Skin epidermis (tissue), 12 donors: ENCODE data around the gene POLR2E.

ENCODE experiments used
- H3K27ac ChIP-seq, 21 experiments: fragments of 200-600 bp; sonication (generic) in 11 of 21; one replicate each; pipeline ENCODE4 v1.5.0; 2020; ENCODE audit warnings: mild to moderate bottlenecking in 3 of 21, inconsistent platforms in 2 of 21, moderate library complexity in 2 of 21
- H3K4me3 ChIP-seq, 7 experiments: fragments of 200-600 bp; sonication (generic) in 2 of 7; one replicate each; pipeline ENCODE4 v1.5.0; 2020; ENCODE audit warnings: inconsistent platforms in 2 of 7, mild to moderate bottlenecking in 2 of 7, moderate library complexity in 1 of 7

POLR2E gene

DNA sequence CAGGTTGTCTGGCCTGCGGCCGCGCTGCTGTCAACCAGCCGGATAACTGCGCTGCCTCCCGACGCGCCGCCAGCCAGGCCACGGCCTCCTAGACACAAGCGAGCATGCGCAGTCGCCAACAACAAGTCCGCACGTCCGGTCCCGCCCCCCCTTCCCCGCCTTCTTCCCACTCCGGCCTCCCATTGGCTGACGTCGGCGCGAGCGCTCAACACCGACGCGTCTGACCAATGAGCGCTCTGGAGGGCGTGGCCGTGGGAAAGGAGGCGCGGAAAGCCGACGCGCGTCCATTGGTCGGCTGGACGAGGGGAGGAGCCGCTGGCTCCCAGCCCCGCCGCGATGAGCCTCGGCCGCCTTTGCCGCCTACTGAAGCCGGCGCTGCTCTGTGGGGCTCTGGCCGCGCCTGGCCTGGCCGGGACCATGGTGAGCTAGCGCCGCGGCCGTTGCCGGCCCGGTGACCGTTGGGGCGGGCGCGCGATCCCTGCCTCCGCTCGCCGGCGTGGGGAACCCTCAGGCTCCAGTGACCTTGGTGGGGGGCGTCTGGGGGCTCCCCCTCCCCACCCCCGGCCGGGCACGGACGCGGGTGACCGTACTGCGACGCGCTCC, 8.6 kb upstream of the POLR2E start, which contains the start of gene GPX4:
TSS of gene GPX4 (plus strand) at position 287 of the 603 bp plus-strand sequence. CDS start at position 337, 50 bp downstream.
- H3K4me3 ChIP-seq = peak within 1 kb of the TSS; percentile 70 to 94 (median 85)
- H3K27ac ChIP-seq = peak within 1 kb of the TSS; percentile 67 to 100 (median 98)

- H3K27ac ChIP-seq = peak overlapping the region in 20 of 21 experiments; percentile 24 to 99 (median 89)
- H3K4me3 ChIP-seq = peak overlapping the region in 3 of 7 experiments; percentile 5 to 94 (median 14)
These were observed 8.0 kb upstream of the POLR2E start for GRCh38 chr19:1103132-1103707.

DNA sequence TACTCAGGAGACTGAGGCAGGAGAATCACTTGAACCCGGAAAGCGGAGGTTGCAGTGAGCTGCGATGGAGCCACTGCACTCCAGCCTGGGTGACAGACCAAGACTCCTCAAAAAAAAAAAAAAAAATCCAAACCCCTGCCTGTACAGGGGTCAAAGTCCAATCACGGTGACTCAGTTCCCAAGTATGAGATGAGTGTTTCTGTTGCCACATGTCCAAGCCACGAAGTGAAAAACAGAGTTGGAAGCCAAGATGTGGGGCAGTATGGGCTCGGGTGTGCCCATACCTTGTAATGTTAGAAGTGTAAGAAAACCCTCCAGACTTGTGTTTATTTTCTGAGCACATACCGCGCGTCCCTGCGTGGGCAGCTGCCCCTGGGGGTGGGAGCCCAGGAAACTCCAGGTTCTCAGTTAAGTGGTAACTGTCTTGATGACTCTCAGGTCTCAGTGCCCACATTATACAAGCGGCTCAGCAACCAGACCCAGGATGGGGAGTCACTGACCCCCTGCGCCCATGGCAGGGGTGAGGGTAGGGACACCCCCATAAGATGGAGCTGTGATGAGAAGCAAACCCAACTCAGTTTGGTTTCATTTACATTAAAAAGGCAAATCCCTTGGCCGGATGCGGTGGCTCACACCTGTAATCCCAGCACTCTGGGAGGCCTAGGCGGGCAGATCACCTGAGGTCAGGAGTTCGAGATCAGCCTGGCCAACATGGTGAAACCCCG, 7.4 kb upstream of the POLR2E start:
- Histone ChIP-seq H3K27ac (peak overlapping the region; percentile 26 to 99 (median 89)), H3K4me3 (peak overlapping the region in 1 of 7 experiments; percentile 2)

- peak overlapping the region in 1 of 7 experiments; percentile 3 for H3K4me3 ChIP-seq
- H3K27ac ChIP-seq = peak overlapping the region in 20 of 21 experiments; percentile 77 to 99 (median 89)
These were observed 6.1 kb upstream of the POLR2E start for GRCh38 chr19:1101337-1101698.

- H3K27ac ChIP-seq = peak overlapping the region in 19 of 21 experiments; percentile 4 to 96 (median 76)
- H3K4me3 ChIP-seq = no peak overlapping the region
These were observed 3.2 kb upstream of the POLR2E start for GRCh38 chr19:1098177-1099051.

DNA sequence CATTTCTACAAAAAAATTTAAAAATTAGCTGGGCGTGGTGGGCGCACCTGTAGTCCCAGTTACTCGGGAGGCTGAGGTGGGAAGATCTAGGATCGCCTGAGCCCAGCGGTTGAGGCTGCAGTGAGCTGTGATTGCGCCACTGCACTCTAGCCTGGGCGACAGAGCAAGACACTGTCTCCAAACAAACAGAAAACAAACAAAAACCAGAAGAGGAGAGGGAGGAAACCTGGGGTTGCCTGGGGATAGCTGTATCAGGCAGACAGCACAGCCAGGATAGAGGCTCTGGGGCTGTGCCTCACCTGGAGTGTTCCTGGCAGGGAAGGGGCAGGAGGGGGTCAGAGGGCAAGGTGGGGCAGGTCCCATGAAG, 2.6 kb upstream of the POLR2E start:
- Histone ChIP-seq H3K4me3 (no peak overlapping the region), H3K27ac (peak overlapping the region in 18 of 21 experiments; percentile 49 to 96 (median 74))

DNA sequence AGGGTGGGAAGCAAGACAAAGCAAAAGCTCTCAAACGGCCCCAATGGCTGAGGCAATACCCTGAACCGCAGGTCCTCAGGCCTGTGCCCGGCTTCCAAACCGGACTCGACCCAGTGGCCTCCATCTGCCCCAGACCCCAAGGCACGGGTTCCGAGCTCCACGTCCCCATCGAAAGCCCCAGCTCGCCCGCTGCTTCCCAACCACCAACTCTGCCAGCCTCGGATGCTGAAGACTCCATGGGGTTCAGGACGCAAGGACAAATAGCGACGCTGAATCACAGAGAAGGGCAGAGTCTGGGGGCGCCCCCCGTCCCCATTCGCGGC, 559 bp downstream of the POLR2E start:
- H3K4me3 ChIP-seq = peak overlapping the region; percentile 88 to 99 (median 93)
- peak overlapping the region; percentile 52 to 96 (median 91) for H3K27ac ChIP-seq

DNA sequence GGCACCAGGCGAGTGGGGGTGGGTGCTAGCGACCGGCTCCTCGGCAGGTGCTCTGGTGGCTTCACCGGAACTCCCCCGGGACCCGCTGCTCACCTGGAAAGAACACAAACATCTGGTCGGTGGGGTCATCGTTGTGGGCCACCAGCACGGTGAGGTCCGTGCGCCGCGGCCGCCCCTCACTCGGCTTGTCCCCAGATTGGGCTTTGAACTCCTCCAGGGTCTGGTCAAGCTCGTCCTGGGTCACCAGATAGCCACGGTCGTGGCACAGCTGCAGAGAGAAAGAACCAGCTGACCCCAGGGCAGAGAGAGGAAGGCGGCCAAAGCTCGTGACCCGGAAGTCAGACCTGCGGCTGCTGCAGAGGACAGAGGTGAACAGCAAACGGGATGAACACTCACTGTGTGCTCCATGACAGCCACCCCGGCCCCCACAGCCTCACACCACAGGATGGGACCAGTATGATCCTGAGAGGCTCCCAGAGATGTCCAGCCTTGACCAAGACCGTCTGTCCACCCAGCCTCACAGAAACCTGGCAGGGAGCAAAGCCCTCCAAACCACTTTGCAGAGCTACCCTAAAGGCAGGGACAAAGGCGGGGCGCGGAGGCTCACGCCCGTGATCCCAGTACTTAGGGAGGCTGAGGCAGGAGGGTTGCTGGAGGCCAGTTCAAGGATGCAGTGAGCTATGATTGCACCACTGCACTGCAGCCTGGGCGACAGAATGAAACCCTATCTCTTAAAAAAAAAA, 1.2 kb downstream of the POLR2E start:
- Histone ChIP-seq H3K4me3 (peak overlapping the region; percentile 88 to 99 (median 93)), H3K27ac (peak overlapping the region in 19 of 21 experiments; percentile 8 to 96 (median 91))

DNA sequence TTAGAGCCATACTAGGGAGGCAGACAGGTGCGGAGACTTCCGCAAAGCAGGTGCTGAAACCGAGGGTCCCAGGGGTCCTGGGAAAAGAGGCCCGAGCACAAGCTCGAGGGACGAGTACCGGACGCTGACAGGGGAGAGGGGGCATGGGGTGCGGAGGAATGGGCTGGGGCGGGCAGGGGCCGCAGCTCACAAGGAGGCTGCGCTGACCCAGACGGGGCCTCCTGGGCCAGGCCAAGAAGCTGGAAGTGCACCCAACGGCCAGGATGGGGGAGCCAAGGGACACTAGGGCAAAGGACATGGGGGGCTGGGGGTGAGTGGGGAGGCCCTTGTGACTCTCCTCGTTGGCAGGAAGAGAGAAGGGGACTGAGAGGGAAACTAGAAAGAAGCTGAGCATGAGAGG, 1.8 kb downstream of the POLR2E start:
- peak overlapping the region in 2 of 7 experiments; percentile 88 to 92 for H3K4me3 ChIP-seq
- peak overlapping the region in 5 of 21 experiments; percentile 8 to 95 (median 92) for H3K27ac ChIP-seq

DNA sequence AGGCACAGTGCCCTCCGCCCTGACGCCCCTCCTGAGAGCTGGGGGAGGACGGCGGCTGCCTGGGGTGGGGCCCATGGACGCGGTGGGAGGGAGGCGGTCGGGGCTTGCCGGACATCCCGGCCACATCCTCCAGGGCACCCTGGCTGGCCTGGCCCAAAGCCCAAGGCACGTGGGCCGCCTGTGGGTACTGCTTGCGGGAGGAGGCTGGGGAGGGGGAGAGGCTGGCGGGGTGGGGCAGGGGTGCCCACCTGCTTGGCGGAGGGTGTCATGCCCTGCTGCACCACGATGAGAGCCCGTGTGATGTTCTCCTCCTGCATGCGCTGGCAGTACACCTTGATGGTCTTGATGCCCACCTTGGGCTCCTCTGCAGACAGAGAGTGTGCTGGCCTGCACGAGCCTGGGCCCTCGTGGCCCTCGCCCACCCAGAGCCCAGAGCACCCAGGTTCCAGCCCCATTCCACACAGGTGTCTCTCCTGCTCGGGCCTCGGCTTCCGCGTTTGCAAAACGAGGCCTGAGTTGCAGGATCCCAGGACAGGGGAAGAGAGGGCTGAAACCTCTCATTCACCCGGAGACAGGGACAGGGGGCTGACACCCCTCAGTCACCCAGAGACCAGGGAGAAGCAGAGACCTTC, 3.5 kb downstream of the POLR2E start:
- H3K4me3 ChIP-seq = no peak overlapping the region
- no peak overlapping the region for H3K27ac ChIP-seq

DNA sequence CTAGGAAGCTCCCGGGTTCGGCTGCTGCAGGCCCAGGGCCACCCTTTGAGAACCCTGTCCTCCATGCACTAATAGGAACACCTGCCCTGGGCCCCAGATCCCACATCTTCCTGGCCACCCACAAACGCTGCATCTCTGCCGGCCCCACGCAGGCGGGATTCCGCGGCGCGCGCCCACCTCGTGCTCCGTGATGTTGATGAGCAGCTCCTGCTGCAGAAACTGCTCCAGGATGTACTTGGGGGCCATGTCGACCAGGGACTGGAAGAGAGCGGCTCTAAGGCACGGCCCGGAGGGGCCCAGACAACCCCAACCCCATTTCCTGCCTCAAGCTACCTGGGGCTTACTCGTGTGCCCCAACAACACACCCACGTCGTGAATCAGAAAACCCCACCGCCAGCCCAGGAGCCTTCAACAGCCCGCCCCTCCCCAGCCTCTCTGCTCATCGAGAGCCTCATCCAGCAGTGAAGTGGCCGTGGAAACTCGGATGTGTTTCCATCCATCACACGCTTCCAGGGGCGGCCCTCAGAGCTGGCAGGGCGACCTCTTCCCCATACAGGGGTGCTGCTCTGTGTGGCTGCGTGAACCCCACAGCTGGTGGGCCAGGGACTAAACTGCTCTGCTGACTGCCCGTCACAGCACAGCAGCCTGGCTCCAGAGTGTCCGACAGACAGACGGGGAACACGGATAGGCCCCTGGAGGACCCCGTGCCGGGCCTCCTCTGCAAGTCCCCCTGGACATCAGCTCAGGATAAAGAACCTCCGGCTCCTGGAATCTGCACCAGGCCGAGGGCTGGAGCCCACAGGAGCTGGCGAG, 4.2 kb downstream of the POLR2E start:
- no peak overlapping the region for H3K4me3 ChIP-seq
- no peak overlapping the region for H3K27ac ChIP-seq

- Histone ChIP-seq H3K27ac (peak overlapping the region in 9 of 21 experiments; percentile 31 to 81 (median 61)), H3K4me3 (no peak overlapping the region)
These were observed 5.3 kb downstream of the POLR2E start for GRCh38 chr19:1089891-1090290.

- no peak overlapping the region for H3K4me3 ChIP-seq
- H3K27ac ChIP-seq = peak overlapping the region in 18 of 21 experiments; percentile 13 to 91 (median 78)
These were observed 5.9 kb downstream of the POLR2E start for GRCh38 chr19:1089126-1089771.

DNA sequence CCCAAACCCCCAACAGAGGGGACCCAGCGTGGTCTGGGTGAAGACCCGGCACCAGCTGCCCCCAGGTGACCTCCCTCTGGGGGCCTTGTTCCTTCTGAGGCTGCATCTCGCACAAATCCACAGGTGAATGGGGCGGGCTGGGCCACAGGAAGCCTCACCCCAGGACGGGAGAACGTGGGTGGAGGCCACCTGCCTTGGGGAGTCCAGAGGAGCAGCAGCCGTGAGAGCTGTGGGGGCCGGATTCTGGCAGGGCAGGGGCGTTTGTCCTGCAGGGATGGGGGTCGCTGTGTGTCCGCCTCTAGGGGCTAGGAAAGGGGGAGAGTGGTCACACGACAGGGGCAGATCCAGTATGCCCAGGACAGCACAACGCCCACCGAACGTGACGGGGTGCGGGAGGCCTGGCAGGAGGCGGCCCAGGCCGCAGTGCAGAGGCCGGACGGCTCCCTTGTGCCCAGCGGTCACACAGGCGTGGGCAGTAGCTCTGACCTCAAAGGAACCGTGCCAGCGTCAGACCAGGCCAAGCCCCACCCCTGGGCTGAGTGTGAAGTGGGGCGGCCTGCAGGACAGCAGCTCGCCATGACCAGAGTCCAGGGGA, 6.7 kb downstream of the POLR2E start:
- no peak overlapping the region for H3K4me3 ChIP-seq
- peak overlapping the region in 20 of 21 experiments; percentile 27 to 91 (median 78) for H3K27ac ChIP-seq

GRCh38 chr19:1087813-1088415, 7.3 kb downstream of the POLR2E start:
- H3K27ac ChIP-seq = peak overlapping the region in 20 of 21 experiments; percentile 27 to 91 (median 78)
- H3K4me3 ChIP-seq = no peak overlapping the region

GRCh38 chr19:1086613-1087012, 8.6 kb downstream of the POLR2E start:
- Histone ChIP-seq H3K27ac (peak overlapping the region in 13 of 21 experiments; percentile 27 to 91 (median 73)), H3K4me3 (no peak overlapping the region)
